Fibroblast of villous mesenchyme (primary cell): ENCODE data around the gene HOXB5. TPM values are rescaled to one million over a fixed set of nuclear protein-coding genes. Genes with fewer than 3 reads are reported as not detected.

Experiments
- DNase-seq: peaks from one replicate; pipeline ENCODE4 v3.0.0-alpha.2; 2010; ENCODE audit warnings: low read depth
- H3K4me3 ChIP-seq: 2 replicates; pipeline ENCODE4 v1.5.1; 2011; ENCODE audit warnings: low read depth, mild to moderate bottlenecking, low read length
- CTCF ChIP-seq: IDR thresholded peaks from 2 replicates; pipeline ENCODE4 v1.5.1; 2012; ENCODE audit warnings: low read depth, mild to moderate bottlenecking, low read length; ENCODE audit not compliant: insufficient read depth
- total RNA-seq: library from RNA; depleted of rRNA; stranded (reverse); fragments of >200 nt; gene quantifications from 2 replicates; pipeline ENCODE4 v1.2.3, GENCODE V29; 2012

The HOXB5 gene
- total RNA-seq, 1 donor = 0.43 TPM

- no peak for TF ChIP-seq CTCF
- no peak overlapping the region for H3K4me3 ChIP-seq
- DNase-seq = no peak
These were observed 5.8 kb upstream of the HOXB5 start for GRCh38 chr17:48599354-48599753.

GRCh38 chr17:48598736-48599135 is 5.2 kb upstream of the HOXB5 start:
- no peak for TF ChIP-seq CTCF
- H3K4me3 ChIP-seq = no peak overlapping the region
- no peak for DNase-seq

- TF ChIP-seq CTCF = no peak
- DNase-seq = peak; percentile 48
- H3K4me3 ChIP-seq = peak overlapping the region; percentile 56
These were observed 4.4 kb upstream of the HOXB5 start for GRCh38 chr17:48597778-48598631.

GRCh38 chr17:48597528-48597777 is 3.9 kb upstream of the HOXB5 start:
- H3K4me3 ChIP-seq = peak overlapping the region; percentile 56
- no peak for DNase-seq
- no peak for TF ChIP-seq CTCF

- no peak for DNase-seq
- TF ChIP-seq CTCF = no peak
- peak overlapping the region; percentile 56 for H3K4me3 ChIP-seq
These were observed 3.4 kb upstream of the HOXB5 start for GRCh38 chr17:48596735-48597527.

- no peak for TF ChIP-seq CTCF
- no peak overlapping the region for H3K4me3 ChIP-seq
- DNase-seq = no peak
These were observed 2.6 kb upstream of the HOXB5 start for GRCh38 chr17:48596000-48596734.
